PFSK-1 (cell line): ENCODE data around the gene SERPINB4. TPM values are rescaled to one million over a fixed set of nuclear protein-coding genes. Genes with fewer than 3 reads are reported as not detected.
"Not testable (repeated sequence)": the region's sequence is repeated elsewhere in the genome, so short reads cannot be mapped to it uniquely, and the experiment has no call there.

Experiments
- FOXP2 ChIP-seq: optimal IDR thresholded peaks from 2 replicates; pipeline ENCODE3; 2011; ENCODE audit warnings: borderline replicate concordance, control low read depth, inconsistent platforms; ENCODE audit not compliant: insufficient read depth; ENCODE audit errors: extremely low read length, extremely low read depth
- POLR2AphosphoS5 ChIP-seq: IDR thresholded peaks from 2 replicates; pipeline ENCODE4 v1.6.1; 2012; ENCODE audit warnings: low read depth, mild to moderate bottlenecking, control low read depth, low read length, moderate library complexity
- REST ChIP-seq, 2 experiments: IDR thresholded peaks; 2 replicates each; pipeline versions ENCODE4 v1.6.1 to v1.8.0; 2011 to 2012; ENCODE audit warnings: low read depth in 2 of 2, low read length in 2 of 2, control low read depth in 1 of 2, inconsistent platforms in 1 of 2, mild to moderate bottlenecking in 1 of 2, moderate library complexity in 1 of 2; ENCODE audit not compliant: insufficient read depth in 1 of 2
- SIN3A ChIP-seq: IDR thresholded peaks from 2 replicates; pipeline ENCODE4 v1.6.1; 2012; ENCODE audit warnings: mild to moderate bottlenecking, low read length, moderate library complexity, borderline replicate concordance; ENCODE audit not compliant: insufficient read depth
- TAF1 ChIP-seq: IDR thresholded peaks from 2 replicates; pipeline ENCODE4 v1.6.1; 2012; ENCODE audit warnings: low read length, control low read depth, borderline replicate concordance; ENCODE audit not compliant: insufficient read depth
- polyA plus RNA-seq: library from polyadenylated mRNA; unstranded; fragments of >200 nt; gene quantifications from one replicate; pipeline ENCODE4 v1.2.1, GENCODE V29; 2012; ENCODE audit warnings: low read depth, missing spikeins; ENCODE audit not compliant: insufficient read length

The SERPINB4 gene
- 0.16 TPM for polyA plus RNA-seq

GRCh38 chr18:63644142-63644541 lies at the start of gene SERPINB4:
Gene SERPINB4 (minus strand): TSS chr18:63644256. CDS start chr18:63643577, 679 bp downstream.
- TF ChIP-seq TAF1, SIN3A, POLR2AphosphoS5: not testable (repeated sequence)

GRCh38 chr18:63689064-63689463 lies 45.0 kb upstream of the SERPINB4 start:
- TF ChIP-seq FOXP2 (no peak), TAF1 (no peak), REST (IDR thresholded peaks at IDR 0.05; ENCODE audit: insufficient read depth in 1 of 2, low read depth in 2 of 2, low read length in 2 of 2) (no peak), SIN3A (no peak)

GRCh38 chr18:63686871-63687270 lies 42.8 kb upstream of the SERPINB4 start:
- TF ChIP-seq TAF1 (no peak), POLR2AphosphoS5 (no peak), FOXP2 (no peak), REST (IDR thresholded peaks at IDR 0.05; ENCODE audit: insufficient read depth in 1 of 2, low read depth in 2 of 2, low read length in 2 of 2) (no peak), SIN3A (no peak)

- TF ChIP-seq REST (IDR thresholded peaks at IDR 0.05; ENCODE audit: insufficient read depth in 1 of 2, low read depth in 2 of 2, low read length in 2 of 2) (no peak), FOXP2 (no peak), TAF1 (no peak), POLR2AphosphoS5 (no peak), SIN3A (no peak)
These were observed 40.7 kb upstream of the SERPINB4 start for GRCh38 chr18:63684718-63685117.

GRCh38 chr18:63683890-63684289 lies 39.8 kb upstream of the SERPINB4 start:
- TF ChIP-seq POLR2AphosphoS5 (no peak), SIN3A (no peak), REST (IDR thresholded peaks at IDR 0.05; ENCODE audit: insufficient read depth in 1 of 2, low read depth in 2 of 2, low read length in 2 of 2) (no peak), FOXP2 (no peak), TAF1 (no peak)
